IMR-90 (cell line): ENCODE results near the gene RGSL1. TPM values are rescaled to one million over a fixed set of nuclear protein-coding genes. Genes with fewer than 3 reads are reported as not detected.

Source experiments
- ATAC-seq: fragments of 200-7000 bp; cut with Tn5 transposase; 2 replicates; pipeline ENCODE4 v1.9.1; 2020; ENCODE audit warnings: low read depth, mild to moderate bottlenecking, moderate library complexity
- BruUV-seq: library from RNA; stranded (reverse); fragments of 400-500 nt; replicated peaks from 2 replicates; lab custom pipeline; 2021; lab: Mats Ljungman, UMichigan
- CTCF ChIA-PET: fragments of 300-600 bp; formaldehyde crosslinking; extraction: SDS; loops from one replicate; lab custom pipeline; 2021; ENCODE audit warnings: antibody characterized with exemption; lab: Yijun Ruan, JAX
- POLR2A ChIA-PET: fragments of 300-600 bp; sonication (Branson Sonifier 250); formaldehyde crosslinking; loops from one replicate; lab custom pipeline; 2022; ENCODE audit warnings: antibody characterized with exemption; ENCODE audit not compliant: unreplicated experiment; lab: Charles Lee
- DNase-seq: peaks from one replicate; pipeline ENCODE4 v3.0.0; 2013
- H2AFZ ChIP-seq: replicated peaks from 2 replicates; pipeline ENCODE3; 2013; ENCODE audit warnings: low read length, mild to moderate bottlenecking; ENCODE audit not compliant: poor library complexity
- H2AK5ac ChIP-seq: 2 replicates; pipeline ENCODE4 v1.6.1; 2013; ENCODE audit warnings: low read depth, low read length, inconsistent platforms
- H2AK9ac ChIP-seq: replicated peaks from 2 replicates; pipeline ENCODE3; 2013; ENCODE audit warnings: mild to moderate bottlenecking, low read depth, low read length, moderate library complexity; ENCODE audit not compliant: poor library complexity
- H2BK120ac ChIP-seq: 2 replicates; pipeline ENCODE4 v1.6.1; 2013; ENCODE audit warnings: low read depth, low read length, inconsistent platforms
- H2BK15ac ChIP-seq: 3 replicates; pipeline ENCODE4 v1.6.1; 2013; ENCODE audit warnings: low read depth, low read length, inconsistent platforms
- H2BK20ac ChIP-seq: 2 replicates; pipeline ENCODE4 v1.6.1; 2013; ENCODE audit warnings: low read depth, mild to moderate bottlenecking, inconsistent platforms, low read length, moderate library complexity
- H2BK5ac ChIP-seq: 2 replicates; pipeline ENCODE4 v1.6.1; 2013; ENCODE audit warnings: mild to moderate bottlenecking, low read depth, low read length, inconsistent platforms; ENCODE audit not compliant: poor library complexity, severe bottlenecking
- H3K14ac ChIP-seq: replicated peaks from 2 replicates; pipeline ENCODE4 v1.6.1; 2013; ENCODE audit warnings: low read depth, low read length, inconsistent platforms
- H3K18ac ChIP-seq: 2 replicates; pipeline ENCODE4 v1.6.1; 2013; ENCODE audit warnings: low read depth, low read length, control low read depth
- H3K23ac ChIP-seq: 2 replicates; pipeline ENCODE4 v1.6.1; 2013; ENCODE audit warnings: low read depth, low read length, inconsistent platforms
- H3K27ac ChIP-seq: 2 replicates; pipeline ENCODE4 v1.5.1; 2013; ENCODE audit warnings: mild to moderate bottlenecking, control low read depth, low read length; ENCODE audit not compliant: insufficient read depth
- H3K27me3 ChIP-seq: 2 replicates; pipeline ENCODE4 v1.6.1; 2013; ENCODE audit warnings: low read length; ENCODE audit not compliant: control insufficient read depth, insufficient read depth
- H3K36me3 ChIP-seq: 2 replicates; pipeline ENCODE4 v1.6.1; 2013; ENCODE audit warnings: low read length, mixed read lengths; ENCODE audit not compliant: control insufficient read depth, insufficient read depth
- H3K4ac ChIP-seq: 2 replicates; pipeline ENCODE4 v1.6.1; 2013; ENCODE audit warnings: low read depth, low read length, inconsistent platforms
- H3K4me1 ChIP-seq: 2 replicates; pipeline ENCODE4 v1.6.1; 2013; ENCODE audit warnings: low read length, mixed read lengths; ENCODE audit not compliant: control insufficient read depth, insufficient read depth
- H3K4me2 ChIP-seq: 2 replicates; pipeline ENCODE4 v1.6.1; 2013; ENCODE audit warnings: low read depth, mild to moderate bottlenecking, control low read depth, low read length, moderate library complexity
- H3K4me3 ChIP-seq: 2 replicates; pipeline ENCODE4 v1.5.1; 2013; ENCODE audit warnings: low read depth, mild to moderate bottlenecking, control low read depth, low read length, moderate library complexity; ENCODE audit not compliant: insufficient read depth
- H3K56ac ChIP-seq: 2 replicates; pipeline ENCODE4 v1.6.1; 2013; ENCODE audit warnings: low read length, inconsistent platforms; ENCODE audit not compliant: insufficient read depth; ENCODE audit errors: extremely low read depth
- H3K79me1 ChIP-seq, 2 experiments: 2 replicates each; pipeline ENCODE4 v1.6.1; 2013; ENCODE audit warnings: low read length in 2 of 2, inconsistent platforms in 1 of 2, low read depth in 1 of 2
- H3K9ac ChIP-seq: 2 replicates; pipeline ENCODE4 v1.6.1; 2013; ENCODE audit warnings: low read depth, low read length, control low read depth
- H3K9me1 ChIP-seq: 2 replicates; pipeline ENCODE4 v1.6.1; 2013; ENCODE audit warnings: low read length, inconsistent platforms; ENCODE audit not compliant: insufficient read depth
- H3K9me3 ChIP-seq: 2 replicates; pipeline ENCODE4 v1.6.1; 2013; ENCODE audit warnings: low read length; ENCODE audit not compliant: control insufficient read depth, insufficient read depth
- H4K20me1 ChIP-seq: 2 replicates; pipeline ENCODE4 v1.6.1; 2013; ENCODE audit warnings: low read length, inconsistent platforms; ENCODE audit not compliant: insufficient read depth
- H4K5ac ChIP-seq: 2 replicates; pipeline ENCODE4 v1.6.1; 2013; ENCODE audit warnings: mild to moderate bottlenecking, low read depth, low read length, control low read depth
- H4K8ac ChIP-seq, 2 experiments: 2 replicates each; pipeline ENCODE4 v1.6.1; 2013; ENCODE audit warnings: low read depth in 2 of 2, low read length in 2 of 2, control low read depth in 1 of 2, inconsistent platforms in 1 of 2
- H4K91ac ChIP-seq: 2 replicates; pipeline ENCODE4 v1.6.1; 2013; ENCODE audit warnings: low read depth, low read length, inconsistent platforms; ENCODE audit not compliant: insufficient read depth
- BHLHE40 ChIP-seq: fragments of 150-350 bp; IDR thresholded peaks from 2 replicates; pipeline ENCODE4 v1.6.1; 2016; ENCODE audit warnings: mild to moderate bottlenecking, low read depth, low read length
- CEBPB ChIP-seq: IDR thresholded peaks from 2 replicates; pipeline ENCODE4 v1.6.1; 2012; ENCODE audit warnings: low read depth, low read length, improper control_type of control experiment
- CHD1 ChIP-seq: IDR thresholded peaks from 2 replicates; pipeline ENCODE4 v1.6.1; 2012; ENCODE audit warnings: low read depth, low read length, improper control_type of control experiment
- FOS ChIP-seq: fragments of 150-350 bp; IDR thresholded peaks from 2 replicates; pipeline ENCODE4 v1.6.1; 2016; ENCODE audit warnings: low read depth, low read length
- MAFK ChIP-seq: IDR thresholded peaks from 2 replicates; pipeline ENCODE4 v1.6.1; 2012; ENCODE audit warnings: low read depth, low read length, improper control_type of control experiment
- MAZ ChIP-seq: IDR thresholded peaks from 2 replicates; pipeline ENCODE4 v1.6.1; 2012; ENCODE audit warnings: low read depth, mild to moderate bottlenecking, low read length, improper control_type of control experiment, moderate library complexity, borderline replicate concordance
- MXI1 ChIP-seq: IDR thresholded peaks from 2 replicates; pipeline ENCODE4 v1.6.1; 2012; ENCODE audit warnings: low read depth, mild to moderate bottlenecking, low read length, moderate library complexity, borderline replicate concordance
- NFE2L2 ChIP-seq: fragments of 150-350 bp; IDR thresholded peaks from 2 replicates; pipeline ENCODE4 v1.6.1; 2016; ENCODE audit warnings: low read depth, mild to moderate bottlenecking, low read length
- POLR2A ChIP-seq: IDR thresholded peaks from 2 replicates; pipeline ENCODE4 v1.6.1; 2012; ENCODE audit warnings: mild to moderate bottlenecking, low read depth, low read length
- RAD21 ChIP-seq: IDR thresholded peaks from 2 replicates; pipeline ENCODE4 v1.6.1; 2012; ENCODE audit warnings: low read length, improper control_type of control experiment
- RCOR1 ChIP-seq: IDR thresholded peaks from 2 replicates; pipeline ENCODE4 v1.6.1; 2012; ENCODE audit warnings: mild to moderate bottlenecking, low read length, improper control_type of control experiment; ENCODE audit not compliant: insufficient replicate concordance
- RFX5 ChIP-seq: IDR thresholded peaks from 2 replicates; pipeline ENCODE4 v1.8.0; 2012; ENCODE audit warnings: low read depth, mild to moderate bottlenecking, low read length, moderate library complexity
- SMC3 ChIP-seq: fragments of 150-350 bp; IDR thresholded peaks from 2 replicates; pipeline ENCODE4 v1.6.1; 2016; ENCODE audit warnings: low read depth, mild to moderate bottlenecking, antibody characterized with exemption, low read length, moderate library complexity
- WGBS, 2 experiments: methylation state at CpG; one replicate each; pipeline versions ENCODE4 v1.1.5 to v1.1.7; 2013; ENCODE audit warnings: missing lambda C conversion rate in 2 of 2; ENCODE audit not compliant: insufficient read length in 1 of 2; ENCODE audit errors: extremely low coverage in 2 of 2; 5-methylcytosine and 5-hydroxymethylcytosine counted together
- dilution Hi-C: fragments of 300-500 bp; cut with HindIII; formaldehyde crosslinking; loops from one replicate; pipeline ENCODE4 v1.14.3; 2018; ENCODE audit warnings: low sequenced_read_pairs; ENCODE audit not compliant: unreplicated experiment
- in situ Hi-C: fragments of 300-500 bp; cut with MboI; formaldehyde crosslinking; loops from 3 replicates; pipeline ENCODE4 v1.14.3; 2019; ENCODE audit warnings: low sequenced_read_pairs, inconsistent platforms, mixed read lengths
- intact Hi-C: fragments of 100-400 bp; cut with micrococcal nuclease; formaldehyde crosslinking; loops from 2 replicates; pipeline ENCODE4 v1.10.0; 2022
- polyA plus RNA-seq, 3 experiments: library from polyadenylated mRNA; depleted of rRNA; stranded (reverse); fragments of >200 nt; gene quantifications; 2 replicates each; pipeline ENCODE4 v1.2.3, GENCODE V29; 2012; ENCODE audit warnings: low replicate concordance in 1 of 3
- total RNA-seq: library from RNA; depleted of rRNA; stranded (reverse); fragments of >200 nt; gene quantifications from 2 replicates; pipeline ENCODE4 v1.2.3, GENCODE V29; 2012
- TF ChIP-seq, protein P1 (sequence below): conservative IDR thresholded peaks from 2 replicates; pipeline ENCODE4 v1.5.1; 2012; ENCODE audit warnings: mild to moderate bottlenecking, low read depth, low read length, improper control_type of control experiment

Gene RGSL1
- total and polyA plus RNA-seq, 2 of the 4 experiments (the other 2 are of a cell fraction) = not detected

DNA sequence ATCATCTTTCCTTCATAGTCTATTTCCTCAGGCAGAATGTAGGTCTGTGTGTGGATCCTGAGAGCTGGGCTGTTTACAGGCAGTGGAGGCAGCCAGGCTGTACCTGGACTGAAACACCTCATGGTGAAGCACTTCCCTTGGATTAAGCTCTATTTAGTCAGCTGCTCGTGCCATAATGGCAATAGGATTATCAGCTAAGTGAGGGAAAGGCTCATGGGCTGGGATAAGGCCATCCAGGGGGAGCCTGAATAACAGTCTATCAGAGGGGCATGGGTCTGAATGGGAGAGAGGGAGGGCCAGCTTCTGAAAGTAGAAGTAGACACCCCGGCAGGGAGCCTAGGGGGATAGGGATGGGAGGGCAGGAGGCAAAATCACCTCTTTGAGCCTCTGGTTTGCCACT, 130.8 kb downstream of the RGSL1 start:
- Histone ChIP-seq H2BK20ac (no peak overlapping the region), H4K91ac (no peak overlapping the region), H3K4ac (no peak overlapping the region), H4K20me1 (no peaks in the 10 kb centered on the region), H2BK15ac (no peak overlapping the region), H3K36me3 (peaks cover 19% of the 10 kb centered on the region), H3K23ac (no peak overlapping the region), H2BK5ac (no peak overlapping the region), H3K9me3 (no peaks in the 10 kb centered on the region), H3K14ac (no peak overlapping the region), H3K18ac (no peak overlapping the region), H4K8ac (no peak overlapping the region), H3K9me1 (no peaks in the 10 kb centered on the region), H3K27me3 (no peaks in the 10 kb centered on the region), H2AK5ac (no peak overlapping the region), H3K4me1 (no peaks in the 10 kb centered on the region), H3K9ac (no peak overlapping the region), H3K56ac (no peak overlapping the region), H3K27ac (no peak overlapping the region), H2AFZ (no peak overlapping the region), H2AK9ac (no peak overlapping the region), H4K5ac (no peak overlapping the region), H3K4me2 (no peak overlapping the region), H3K4me3 (no peak overlapping the region), H3K79me1 (no peaks in the 10 kb centered on the region), H2BK120ac (no peak overlapping the region)
- intact Hi-C loops = no loop called here
- dilution Hi-C loops = no loop called here
- no TSS peak for BruUV-seq
- ChIA-PET CTCF (no interaction called here), POLR2A (no interaction called here)
- TF ChIP-seq SMC3 = no peak
- TF ChIP-seq CHD1 = no peak
- no peak for TF ChIP-seq MAZ
- TF ChIP-seq, protein P1, sequence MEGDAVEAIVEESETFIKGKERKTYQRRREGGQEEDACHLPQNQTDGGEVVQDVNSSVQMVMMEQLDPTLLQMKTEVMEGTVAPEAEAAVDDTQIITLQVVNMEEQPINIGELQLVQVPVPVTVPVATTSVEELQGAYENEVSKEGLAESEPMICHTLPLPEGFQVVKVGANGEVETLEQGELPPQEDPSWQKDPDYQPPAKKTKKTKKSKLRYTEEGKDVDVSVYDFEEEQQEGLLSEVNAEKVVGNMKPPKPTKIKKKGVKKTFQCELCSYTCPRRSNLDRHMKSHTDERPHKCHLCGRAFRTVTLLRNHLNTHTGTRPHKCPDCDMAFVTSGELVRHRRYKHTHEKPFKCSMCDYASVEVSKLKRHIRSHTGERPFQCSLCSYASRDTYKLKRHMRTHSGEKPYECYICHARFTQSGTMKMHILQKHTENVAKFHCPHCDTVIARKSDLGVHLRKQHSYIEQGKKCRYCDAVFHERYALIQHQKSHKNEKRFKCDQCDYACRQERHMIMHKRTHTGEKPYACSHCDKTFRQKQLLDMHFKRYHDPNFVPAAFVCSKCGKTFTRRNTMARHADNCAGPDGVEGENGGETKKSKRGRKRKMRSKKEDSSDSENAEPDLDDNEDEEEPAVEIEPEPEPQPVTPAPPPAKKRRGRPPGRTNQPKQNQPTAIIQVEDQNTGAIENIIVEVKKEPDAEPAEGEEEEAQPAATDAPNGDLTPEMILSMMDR = no peak
- TF ChIP-seq CEBPB = no peak
- no peak for TF ChIP-seq MAFK
- no peak for TF ChIP-seq MXI1
- no peak for TF ChIP-seq BHLHE40
- TF ChIP-seq NFE2L2 = no peak
- TF ChIP-seq POLR2A = no peak
- TF ChIP-seq RCOR1 = no peak
- no peak for TF ChIP-seq RFX5
- TF ChIP-seq FOS = no peak
- TF ChIP-seq RAD21 = no peak
- no CpG with 5 or more reads among the region's 2 CpGs for WGBS, 2 experiments
- in situ Hi-C loops = no loop called here
- DNase-seq (no peak), ATAC-seq (no peak)
